SK-N-SH treated with all-trans-retinoic acid at 6 μM for 48 hours (cell line): ENCODE data around the gene UBXN4.
"Not testable (repeated sequence)": the region's sequence is repeated elsewhere in the genome, so short reads cannot be mapped to it uniquely, and the experiment has no call there.

Experiments
- ATAC-seq: fragments of 200-7000 bp; cut with Tn5 transposase; 3 replicates; pipeline ENCODE4 v1.9.1; 2020; ENCODE audit warnings: mild to moderate bottlenecking, moderate library complexity
- ARNTL ChIP-seq: fragments of 450-650 bp; formaldehyde crosslinking; IDR thresholded peaks from 2 replicates; pipeline ENCODE4 v1.5.0; 2020; ENCODE audit warnings: low read depth, mild to moderate bottlenecking, moderate library complexity, borderline replicate concordance
- BACH2 ChIP-seq: fragments of 250-450 bp; sonication (Bioruptor Pico); IDR thresholded peaks from 2 replicates; pipeline ENCODE4 v1.9.0; 2021; ENCODE audit warnings: mild to moderate bottlenecking, borderline replicate concordance
- CREB5 ChIP-seq: fragments of 250-450 bp; sonication (Bioruptor Pico); IDR thresholded peaks from 2 replicates; pipeline ENCODE4 v1.5.1; 2020; ENCODE audit warnings: low read depth, mild to moderate bottlenecking, moderate library complexity
- CSDC2 ChIP-seq: fragments of 250-450 bp; sonication (Bioruptor Pico); IDR thresholded peaks from 2 replicates; pipeline ENCODE4 v1.5.0; 2020; ENCODE audit warnings: mild to moderate bottlenecking, moderate library complexity
- CSRNP3 ChIP-seq: fragments of 250-450 bp; sonication (Bioruptor Pico); IDR thresholded peaks from 2 replicates; pipeline ENCODE4 v1.5.1; 2021; ENCODE audit warnings: mild to moderate bottlenecking, moderate library complexity
- ESRRG ChIP-seq: fragments of 250-450 bp; sonication (Bioruptor Pico); IDR thresholded peaks from 2 replicates; pipeline ENCODE4 v1.6.1; 2021; ENCODE audit warnings: mild to moderate bottlenecking
- GLIS3 ChIP-seq: fragments of 250-450 bp; sonication (Bioruptor Pico); IDR thresholded peaks from 2 replicates; pipeline ENCODE4 v1.5.0; 2020; ENCODE audit warnings: mild to moderate bottlenecking, moderate library complexity
- ISL1 ChIP-seq: fragments of 250-450 bp; sonication (Bioruptor Pico); IDR thresholded peaks from 2 replicates; pipeline ENCODE4 v2.1.2; 2022; ENCODE audit warnings: mild to moderate bottlenecking, moderate library complexity
- OSR1 ChIP-seq: fragments of 250-450 bp; sonication (Bioruptor Pico); IDR thresholded peaks from 2 replicates; pipeline ENCODE4 v1.8.0; 2022; ENCODE audit warnings: moderate library complexity, mild to moderate bottlenecking, inconsistent platforms
- PATZ1 ChIP-seq: fragments of 250-450 bp; sonication (Bioruptor Pico); IDR thresholded peaks from 2 replicates; pipeline ENCODE4 v1.8.0; 2020; ENCODE audit warnings: mild to moderate bottlenecking, moderate library complexity, borderline replicate concordance
- POU6F1 ChIP-seq: fragments of 250-450 bp; sonication (Bioruptor Pico); IDR thresholded peaks from 2 replicates; pipeline ENCODE4 v1.8.0; 2021; ENCODE audit warnings: low read depth, mild to moderate bottlenecking, moderate library complexity, borderline replicate concordance
- PPARA ChIP-seq: fragments of 250-450 bp; sonication (Bioruptor Pico); IDR thresholded peaks from 2 replicates; pipeline ENCODE4 v1.5.0; 2020; ENCODE audit warnings: mild to moderate bottlenecking, borderline replicate concordance
- SNAI2 ChIP-seq: fragments of 250-450 bp; sonication (Bioruptor Pico); IDR thresholded peaks from 2 replicates; pipeline ENCODE4 v1.5.0; 2020; ENCODE audit warnings: mild to moderate bottlenecking, moderate library complexity
- TOX ChIP-seq: fragments of 250-450 bp; sonication (Bioruptor Pico); IDR thresholded peaks from 2 replicates; pipeline ENCODE4 v1.8.0; 2021; ENCODE audit warnings: mild to moderate bottlenecking, moderate library complexity, borderline replicate concordance
- TSHZ2 ChIP-seq: fragments of 250-450 bp; sonication (Bioruptor Pico); IDR thresholded peaks from 2 replicates; pipeline ENCODE4 v1.5.0; 2020; ENCODE audit warnings: mild to moderate bottlenecking, moderate library complexity
- ZC3H10 ChIP-seq: fragments of 250-450 bp; sonication (Bioruptor Pico); IDR thresholded peaks from 2 replicates; pipeline ENCODE4 v1.5.1; 2021; ENCODE audit warnings: mild to moderate bottlenecking, moderate library complexity
- ZFP3 ChIP-seq: fragments of 250-450 bp; sonication (Bioruptor Pico); IDR thresholded peaks from 2 replicates; pipeline ENCODE4 v1.5.0; 2020; ENCODE audit warnings: mild to moderate bottlenecking, moderate library complexity
- ZFP30 ChIP-seq: fragments of 450-650 bp; formaldehyde crosslinking; IDR thresholded peaks from 2 replicates; pipeline ENCODE4 v1.5.0; 2022; ENCODE audit warnings: mild to moderate bottlenecking, moderate library complexity
- ZNF565 ChIP-seq: fragments of 450-650 bp; formaldehyde crosslinking; conservative IDR thresholded peaks from 2 replicates; pipeline ENCODE4 v1.5.0; 2020; ENCODE audit warnings: low read depth, mild to moderate bottlenecking, moderate library complexity
- ZNF70 ChIP-seq: fragments of 450-650 bp; formaldehyde crosslinking; IDR thresholded peaks from 2 replicates; pipeline ENCODE4 v1.5.0; 2020; ENCODE audit warnings: mild to moderate bottlenecking, moderate library complexity
- ZNF8 ChIP-seq: fragments of 450-650 bp; formaldehyde crosslinking; IDR thresholded peaks from 2 replicates; pipeline ENCODE4 v1.5.0; 2020; ENCODE audit warnings: mild to moderate bottlenecking, moderate library complexity

UBXN4 gene

GRCh38 chr2:135802350-135802749 lies 60.7 kb downstream of the UBXN4 start:
- no peak for ATAC-seq
- no peak for TF ChIP-seq POU6F1
- no peak for TF ChIP-seq OSR1 (CRISPR knock-in tag)
- TF ChIP-seq ZNF70 (CRISPR knock-in tag): no peak
- TF ChIP-seq ESRRG (CRISPR knock-in tag): no peak
- TF ChIP-seq ZFP3: no peak
- TF ChIP-seq ARNTL: no peak
- no peak for TF ChIP-seq TOX (CRISPR knock-in tag)
- no peak for TF ChIP-seq ZC3H10 (CRISPR knock-in tag)
- no peak for TF ChIP-seq SNAI2 (CRISPR knock-in tag)
- no peak for TF ChIP-seq TSHZ2 (CRISPR knock-in tag)
- TF ChIP-seq CREB5 (CRISPR knock-in tag): no peak

GRCh38 chr2:135803278-135803677 lies 61.6 kb downstream of the UBXN4 start:
- no peak for ATAC-seq
- TF ChIP-seq TOX (CRISPR knock-in tag): no peak
- TF ChIP-seq ZNF8 (CRISPR knock-in tag): no peak
- no peak for TF ChIP-seq ZFP3
- TF ChIP-seq ESRRG (CRISPR knock-in tag): no peak
- no peak for TF ChIP-seq ZFP30 (CRISPR knock-in tag)
- TF ChIP-seq SNAI2 (CRISPR knock-in tag): no peak
- TF ChIP-seq GLIS3 (CRISPR knock-in tag): no peak
- no peak for TF ChIP-seq CSDC2 (CRISPR knock-in tag)

- ATAC-seq: not testable (repeated sequence)
These were observed 66.2 kb downstream of the UBXN4 start for GRCh38 chr2:135807874-135808273.

GRCh38 chr2:135812907-135813511 lies 71.4 kb downstream of the UBXN4 start:
- TF ChIP-seq CSRNP3 (CRISPR knock-in tag) (no peak), BACH2 (no peak), SNAI2 (CRISPR knock-in tag) (no peak), ZNF565 (CRISPR knock-in tag) (no peak), ISL1 (no peak), OSR1 (CRISPR knock-in tag) (no peak), ESRRG (CRISPR knock-in tag) (no peak), ZNF70 (CRISPR knock-in tag) (no peak), PPARA (CRISPR knock-in tag) (no peak), TSHZ2 (CRISPR knock-in tag) (no peak), TOX (CRISPR knock-in tag) (no peak), CSDC2 (CRISPR knock-in tag) (no peak), ARNTL (no peak), PATZ1 (no peak), ZFP3 (no peak)
- no peak for ATAC-seq
